Spleen (tissue), 11 donors: ENCODE data around the gene GPR107. TPM values are rescaled to one million over a fixed set of nuclear protein-coding genes. Genes with fewer than 3 reads are reported as not detected.

Experiments
- DNase-seq: peaks from one replicate; pipeline ENCODE4 v3.0.0-alpha.2; 2020
- H3K27ac ChIP-seq, 8 donors: fragments of 200-600 bp; sonication (generic) in 7 of 8; 1 replicate in 4 of 8; 2 replicates in 4 of 8; pipeline versions ENCODE4 v1.5.0 to v1.8.0; 2016 to 2021; ENCODE audit warnings: inconsistent platforms in 4 of 8, mild to moderate bottlenecking in 4 of 8, moderate library complexity in 1 of 8
- H3K27me3 ChIP-seq, 7 donors: fragments of 200-600 bp; sonication (generic) in 6 of 7; replicated peaks in 1 of 7; 1 replicate in 4 of 7; 2 replicates in 3 of 7; pipeline versions ENCODE4 v1.5.0 to v1.8.0; 2016 to 2021; ENCODE audit warnings: inconsistent platforms in 3 of 7, mild to moderate bottlenecking in 1 of 7
- H3K36me3 ChIP-seq, 6 donors: fragments of 200-600 bp; sonication (generic) in 5 of 6; 1 replicate in 4 of 6; 2 replicates in 2 of 6; pipeline versions ENCODE4 v1.5.0 to v1.8.0; 2016 to 2021; ENCODE audit warnings: inconsistent platforms in 2 of 6
- H3K4me1 ChIP-seq, 6 donors: fragments of 200-600 bp; sonication (generic) in 5 of 6; 1 replicate in 3 of 6; 2 replicates in 3 of 6; pipeline versions ENCODE4 v1.5.0 to v1.8.0; 2016 to 2021; ENCODE audit warnings: inconsistent platforms in 3 of 6
- H3K4me3 ChIP-seq, 8 donors: fragments of 200-600 bp; sonication (generic) in 7 of 8; 1 replicate in 4 of 8; 2 replicates in 4 of 8; pipeline versions ENCODE4 v1.5.0 to v1.8.0; 2016 to 2021; ENCODE audit warnings: inconsistent platforms in 4 of 8, mild to moderate bottlenecking in 4 of 8, moderate library complexity in 2 of 8
- H3K9me3 ChIP-seq, 8 donors: fragments of 200-600 bp; sonication (generic) in 7 of 8; 1 replicate in 4 of 8; 2 replicates in 4 of 8; pipeline versions ENCODE4 v1.5.0 to v1.8.0; 2016 to 2021; ENCODE audit warnings: inconsistent platforms in 4 of 8
- CTCF ChIP-seq, 11 experiments: fragments of 200-600 bp in 7 of 11; fragments of 450-650 bp in 4 of 11; sonication (generic) in 4 of 11; IDR thresholded peaks in 8 of 11; conservative IDR thresholded peaks in 3 of 11; 1 replicate in 7 of 11; 2 replicates in 4 of 11; pipeline versions ENCODE4 v1.4.0 to v1.8.0; 2016 to 2021; ENCODE audit warnings: antibody characterized with exemption in 11 of 11, inconsistent platforms in 4 of 11, mild to moderate bottlenecking in 1 of 11
- POLR2A ChIP-seq, 3 donors: fragments of 450-650 bp; IDR thresholded peaks; one replicate each; pipeline ENCODE4 v1.5.1; 2017; ENCODE audit warnings: antibody characterized with exemption in 3 of 3, mild to moderate bottlenecking in 1 of 3
- POLR2AphosphoS5 ChIP-seq, 3 donors: sonication (generic); formaldehyde crosslinking; IDR thresholded peaks; one replicate each; pipeline ENCODE4 v1.5.1; 2017; ENCODE audit warnings: antibody characterized with exemption in 3 of 3
- WGBS, 5 donors: extraction: QIAGEN DNeasy Blood & Tissue Kit in 3 of 5; methylation state at CpG; one replicate each; pipeline versions ENCODE4 v1.1.5 to v1.1.7; 2013 to 2018; 5-methylcytosine and 5-hydroxymethylcytosine counted together
- intact Hi-C: fragments of 100-400 bp; cut with DNase I; formaldehyde crosslinking; loops from one replicate; pipeline ENCODE4 v1.15.0; 2023; ENCODE audit warnings: low total_unique reads
- polyA plus RNA-seq, 3 donors: library from polyadenylated mRNA; stranded (reverse); fragments of 200-250 nt; gene quantifications; one replicate each; pipeline ENCODE4 v1.2.1, GENCODE V29; 2013
- total RNA-seq, 7 donors: library from RNA; depleted of rRNA in 3 of 7; stranded (reverse); fragments of >200 nt in 3 of 7; fragmentation: NEBNext Ultra II Directional in 4 of 7; extraction: Animal tissue kit (Norgen Biotek cat#: 25700) in 4 of 7; gene quantifications; one replicate each; pipeline versions ENCODE4 v1.1.0 to v1.2.1, GENCODE V29; 2016 to 2021
- donor health status: healthy with polysubstance abuse.
- donor health status: DM: no; HTN: no; CAD: no; lungs with moderate emphysema.
- donor health status: DM: no; HTN: no; CAD: no.
- donor health status: Bipolar disorder and iron deficiency.
- donor health status: healthy.
- donor health status: DM: no; HTN: no; CAD: no.
- donor health status: DM: yes; HTN: yes; CAD: no.

GPR107 gene
- total and polyA plus RNA-seq, 10 donors, result 3.9 to 42.8 (median 28.3) TPM

GRCh38 chr9:130106860-130107233 lies 53.1 kb downstream of the GPR107 start:
- intact Hi-C loops, result loop anchor here (2.0 kb wide), 1 partner anchor 128 kb away; no protein-coding TSS in a partner anchor

GRCh38 chr9:130107234-130107861 lies 53.6 kb downstream of the GPR107 start:
- 31 to 44% (median 38%) methylated on average over 10 of the region's 10 CpGs for WGBS, 5 donors
- H3K27ac ChIP-seq, result no peak overlapping the region

More at GRCh38 chr9:130106860-130107233, 53.1 kb downstream of the GPR107 start:
- DNase-seq, result no peak
- no peaks in the 10 kb centered on the region for H3K27me3 ChIP-seq
- no peaks in the 10 kb centered on the region for H3K9me3 ChIP-seq
- TF ChIP-seq POLR2A (IDR thresholded peaks at IDR 0.05) (no peak), POLR2AphosphoS5 (IDR thresholded peaks at IDR 0.05) (no peak), CTCF (IDR thresholded peaks at IDR 0.05 in 8 of 11, conservative IDR thresholded peaks at IDR 0.05 in 3 of 11) (no peak)
- no peak overlapping the region for H3K4me3 ChIP-seq
- peaks cover 0 to 24% (median 4%) of the 10 kb centered on the region in 6 donors for H3K4me1 ChIP-seq
- peaks cover 0 to 100% (median 72%) of the 10 kb centered on the region in 6 donors for H3K36me3 ChIP-seq
- H3K27ac ChIP-seq, result no peak overlapping the region
- WGBS, 5 donors, result 91 to 100% (median 96%) methylated on average over 2 of the region's 2 CpGs

GRCh38 chr9:130107955-130108354 lies 54.2 kb downstream of the GPR107 start:
- H3K36me3 ChIP-seq, result peaks cover 0 to 100% (median 67%) of the 10 kb centered on the region in 6 donors
- no peaks in the 10 kb centered on the region for H3K27me3 ChIP-seq
- no peak overlapping the region for H3K4me3 ChIP-seq
- DNase-seq, result no peak
- TF ChIP-seq POLR2A (IDR thresholded peaks at IDR 0.05) (no peak), POLR2AphosphoS5 (IDR thresholded peaks at IDR 0.05) (no peak), CTCF (IDR thresholded peaks at IDR 0.05 in 8 of 11, conservative IDR thresholded peaks at IDR 0.05 in 3 of 11) (no peak)
- WGBS, 5 donors, result 86 to 95% (median 90%) methylated on average over 2 of the region's 2 CpGs
- intact Hi-C loops, result loop anchor here (2.0 kb wide), 1 partner anchor 127 kb away; no protein-coding TSS in a partner anchor
- H3K4me1 ChIP-seq, result peaks cover 0 to 24% (median 4%) of the 10 kb centered on the region in 6 donors
- no peaks in the 10 kb centered on the region for H3K9me3 ChIP-seq
- H3K27ac ChIP-seq, result no peak overlapping the region

More at GRCh38 chr9:130107234-130107861, 53.6 kb downstream of the GPR107 start:
- Histone ChIP-seq H3K36me3 (peaks cover 0 to 100% (median 71%) of the 10 kb centered on the region in 6 donors), H3K4me3 (no peak overlapping the region), H3K27me3 (no peaks in the 10 kb centered on the region), H3K4me1 (peaks cover 0 to 24% (median 4%) of the 10 kb centered on the region in 6 donors), H3K9me3 (no peaks in the 10 kb centered on the region)
- TF ChIP-seq CTCF (IDR thresholded peaks at IDR 0.05 in 8 of 11, conservative IDR thresholded peaks at IDR 0.05 in 3 of 11) (peak; percentile 72 to 89 (median 83)), POLR2A (IDR thresholded peaks at IDR 0.05) (peak in 1 of 3 donors; percentile 17), POLR2AphosphoS5 (IDR thresholded peaks at IDR 0.05) (no peak)
- peak; percentile 91 for DNase-seq
- intact Hi-C loops, result loop anchor here (2.0 kb wide), 1 partner anchor 127 kb away; no protein-coding TSS in a partner anchor

- no peak for DNase-seq
- H3K36me3 ChIP-seq, result peaks cover 0 to 98% (median 49%) of the 10 kb centered on the region in 6 donors
- no peaks in the 10 kb centered on the region for H3K9me3 ChIP-seq
- TF ChIP-seq CTCF (IDR thresholded peaks at IDR 0.05 in 8 of 11, conservative IDR thresholded peaks at IDR 0.05 in 3 of 11) (no peak), POLR2AphosphoS5 (IDR thresholded peaks at IDR 0.05) (no peak), POLR2A (IDR thresholded peaks at IDR 0.05) (no peak)
- 87 to 92% (median 87%) methylated on average over 5 of the region's 5 CpGs for WGBS, 5 donors
- no peak overlapping the region for H3K4me3 ChIP-seq
- intact Hi-C loops, result loop anchor here (10.0 kb wide), 1 partner anchor 235 kb away; no protein-coding TSS in a partner anchor
- H3K4me1 ChIP-seq, result peaks cover 0 to 19% (median 4%) of the 10 kb centered on the region in 6 donors
- H3K27me3 ChIP-seq, result no peaks in the 10 kb centered on the region
- H3K27ac ChIP-seq, result no peak overlapping the region
Measured at GRCh38 chr9:130110166-130110565, 56.5 kb downstream of the GPR107 start.
